ENCODE measurements around the gene UNK. TPM values are rescaled to one million over a fixed set of nuclear protein-coding genes. Genes with fewer than 3 reads are reported as not detected.

Gene UNK
- total and polyA plus RNA-seq, 2 of the 13 experiments (the other 11 are each of a cell fraction or from before 2014, with no cell fraction given): 31.6 to 33.0 TPM

DNA sequence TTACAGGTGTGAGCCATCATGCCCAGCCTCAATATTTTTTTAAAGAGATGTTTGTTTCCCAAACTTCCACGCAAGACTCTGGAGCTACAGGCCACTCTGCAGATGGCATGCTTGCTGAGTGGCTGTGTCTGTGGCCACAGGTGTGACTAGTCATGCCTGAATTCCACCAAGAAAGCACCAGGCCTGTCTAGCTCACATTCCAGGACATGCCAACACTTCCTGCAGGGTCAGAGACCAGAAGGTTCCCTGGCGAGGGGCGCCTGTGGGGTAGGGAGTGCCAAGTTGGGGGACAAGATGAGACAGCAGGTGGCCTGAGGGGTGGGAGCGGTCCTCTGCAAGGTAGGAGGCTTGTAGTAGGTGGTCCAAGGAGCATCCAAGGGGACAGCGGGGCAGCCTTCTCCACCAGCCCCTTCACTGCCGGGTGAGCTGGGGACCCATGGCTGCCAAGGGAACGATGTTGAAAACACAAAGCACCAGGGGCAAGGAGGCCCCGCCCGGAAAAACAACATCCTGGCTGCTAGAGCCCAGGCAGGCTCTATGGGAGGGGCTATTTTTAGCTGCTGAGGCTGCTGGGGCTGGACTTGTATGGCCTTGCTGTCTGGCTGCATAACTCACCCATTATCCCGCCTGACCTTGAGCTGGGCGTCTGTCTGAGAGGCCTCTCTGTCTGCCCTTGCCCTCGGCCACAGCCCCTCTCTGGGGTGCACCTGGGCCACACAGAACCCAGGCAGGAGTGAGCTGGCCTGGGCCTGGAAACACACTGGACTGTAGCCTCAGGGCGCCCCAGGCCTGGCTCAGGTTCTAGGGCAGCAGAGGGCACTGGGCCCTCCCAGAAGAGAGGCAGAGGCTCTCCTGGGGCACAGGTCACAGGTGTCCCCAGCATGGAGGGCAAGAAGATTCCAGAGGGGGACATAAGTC, 88.1 kb downstream of the UNK start (continued):
- TF ChIP-seq, protein P1, sequence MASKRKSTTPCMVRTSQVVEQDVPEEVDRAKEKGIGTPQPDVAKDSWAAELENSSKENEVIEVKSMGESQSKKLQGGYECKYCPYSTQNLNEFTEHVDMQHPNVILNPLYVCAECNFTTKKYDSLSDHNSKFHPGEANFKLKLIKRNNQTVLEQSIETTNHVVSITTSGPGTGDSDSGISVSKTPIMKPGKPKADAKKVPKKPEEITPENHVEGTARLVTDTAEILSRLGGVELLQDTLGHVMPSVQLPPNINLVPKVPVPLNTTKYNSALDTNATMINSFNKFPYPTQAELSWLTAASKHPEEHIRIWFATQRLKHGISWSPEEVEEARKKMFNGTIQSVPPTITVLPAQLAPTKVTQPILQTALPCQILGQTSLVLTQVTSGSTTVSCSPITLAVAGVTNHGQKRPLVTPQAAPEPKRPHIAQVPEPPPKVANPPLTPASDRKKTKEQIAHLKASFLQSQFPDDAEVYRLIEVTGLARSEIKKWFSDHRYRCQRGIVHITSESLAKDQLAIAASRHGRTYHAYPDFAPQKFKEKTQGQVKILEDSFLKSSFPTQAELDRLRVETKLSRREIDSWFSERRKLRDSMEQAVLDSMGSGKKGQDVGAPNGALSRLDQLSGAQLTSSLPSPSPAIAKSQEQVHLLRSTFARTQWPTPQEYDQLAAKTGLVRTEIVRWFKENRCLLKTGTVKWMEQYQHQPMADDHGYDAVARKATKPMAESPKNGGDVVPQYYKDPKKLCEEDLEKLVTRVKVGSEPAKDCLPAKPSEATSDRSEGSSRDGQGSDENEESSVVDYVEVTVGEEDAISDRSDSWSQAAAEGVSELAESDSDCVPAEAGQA (IDR thresholded peaks at IDR 0.05; ENCODE audit: low read depth): peak; percentile 57
- TF ChIP-seq, protein P1 (CRISPR knock-in tag; IDR thresholded peaks at IDR 0.05; ENCODE audit: borderline replicate concordance): no peak
- TF ChIP-seq ZKSCAN5 (CRISPR knock-in tag; IDR thresholded peaks at IDR 0.05) (peak; percentile 38; the same call in 1 of the 2 replicates), ZNF597 (CRISPR knock-in tag; IDR thresholded peaks at IDR 0.05) (no peak), MEIS2 (CRISPR knock-in tag; IDR thresholded peaks at IDR 0.05) (peak; percentile 89; the same call in 1 of the 2 replicates), SOX5 (CRISPR knock-in tag; IDR thresholded peaks at IDR 0.05; ENCODE audit: borderline replicate concordance) (peak; percentile 91), EHMT2 (IDR thresholded peaks at IDR 0.05; ENCODE audit: borderline replicate concordance, low read depth, low read length) (no peak), SSRP1 (CRISPR knock-in tag; IDR thresholded peaks at IDR 0.05) (peak; percentile 43; the same call in 1 of the 2 replicates), ZNF713 (CRISPR knock-in tag; IDR thresholded peaks at IDR 0.05) (peak; percentile 81; the same call in 1 of the 2 replicates), KDM2A (CRISPR knock-in tag; IDR thresholded peaks at IDR 0.05; ENCODE audit: borderline replicate concordance, low read depth) (peak; percentile 91), ZNF30 (CRISPR knock-in tag; IDR thresholded peaks at IDR 0.05) (0 out of 2 replicates have a peak, but pooled peaks have one; percentile 6)
- TF ChIP-seq, protein P2, sequence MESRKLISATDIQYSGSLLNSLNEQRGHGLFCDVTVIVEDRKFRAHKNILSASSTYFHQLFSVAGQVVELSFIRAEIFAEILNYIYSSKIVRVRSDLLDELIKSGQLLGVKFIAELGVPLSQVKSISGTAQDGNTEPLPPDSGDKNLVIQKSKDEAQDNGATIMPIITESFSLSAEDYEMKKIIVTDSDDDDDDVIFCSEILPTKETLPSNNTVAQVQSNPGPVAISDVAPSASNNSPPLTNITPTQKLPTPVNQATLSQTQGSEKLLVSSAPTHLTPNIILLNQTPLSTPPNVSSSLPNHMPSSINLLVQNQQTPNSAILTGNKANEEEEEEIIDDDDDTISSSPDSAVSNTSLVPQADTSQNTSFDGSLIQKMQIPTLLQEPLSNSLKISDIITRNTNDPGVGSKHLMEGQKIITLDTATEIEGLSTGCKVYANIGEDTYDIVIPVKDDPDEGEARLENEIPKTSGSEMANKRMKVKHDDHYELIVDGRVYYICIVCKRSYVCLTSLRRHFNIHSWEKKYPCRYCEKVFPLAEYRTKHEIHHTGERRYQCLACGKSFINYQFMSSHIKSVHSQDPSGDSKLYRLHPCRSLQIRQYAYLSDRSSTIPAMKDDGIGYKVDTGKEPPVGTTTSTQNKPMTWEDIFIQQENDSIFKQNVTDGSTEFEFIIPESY (CRISPR knock-in tag; IDR thresholded peaks at IDR 0.05): peak; percentile 66; the same call in 1 of the 2 replicates
- TF ChIP-seq, protein P3, sequence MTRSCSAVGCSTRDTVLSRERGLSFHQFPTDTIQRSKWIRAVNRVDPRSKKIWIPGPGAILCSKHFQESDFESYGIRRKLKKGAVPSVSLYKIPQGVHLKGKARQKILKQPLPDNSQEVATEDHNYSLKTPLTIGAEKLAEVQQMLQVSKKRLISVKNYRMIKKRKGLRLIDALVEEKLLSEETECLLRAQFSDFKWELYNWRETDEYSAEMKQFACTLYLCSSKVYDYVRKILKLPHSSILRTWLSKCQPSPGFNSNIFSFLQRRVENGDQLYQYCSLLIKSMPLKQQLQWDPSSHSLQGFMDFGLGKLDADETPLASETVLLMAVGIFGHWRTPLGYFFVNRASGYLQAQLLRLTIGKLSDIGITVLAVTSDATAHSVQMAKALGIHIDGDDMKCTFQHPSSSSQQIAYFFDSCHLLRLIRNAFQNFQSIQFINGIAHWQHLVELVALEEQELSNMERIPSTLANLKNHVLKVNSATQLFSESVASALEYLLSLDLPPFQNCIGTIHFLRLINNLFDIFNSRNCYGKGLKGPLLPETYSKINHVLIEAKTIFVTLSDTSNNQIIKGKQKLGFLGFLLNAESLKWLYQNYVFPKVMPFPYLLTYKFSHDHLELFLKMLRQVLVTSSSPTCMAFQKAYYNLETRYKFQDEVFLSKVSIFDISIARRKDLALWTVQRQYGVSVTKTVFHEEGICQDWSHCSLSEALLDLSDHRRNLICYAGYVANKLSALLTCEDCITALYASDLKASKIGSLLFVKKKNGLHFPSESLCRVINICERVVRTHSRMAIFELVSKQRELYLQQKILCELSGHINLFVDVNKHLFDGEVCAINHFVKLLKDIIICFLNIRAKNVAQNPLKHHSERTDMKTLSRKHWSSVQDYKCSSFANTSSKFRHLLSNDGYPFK (CRISPR knock-in tag; IDR thresholded peaks at IDR 0.05; ENCODE audit: borderline replicate concordance): peak; percentile 82; the same call in 1 of the 2 replicates
- TF ChIP-seq, protein P4, sequence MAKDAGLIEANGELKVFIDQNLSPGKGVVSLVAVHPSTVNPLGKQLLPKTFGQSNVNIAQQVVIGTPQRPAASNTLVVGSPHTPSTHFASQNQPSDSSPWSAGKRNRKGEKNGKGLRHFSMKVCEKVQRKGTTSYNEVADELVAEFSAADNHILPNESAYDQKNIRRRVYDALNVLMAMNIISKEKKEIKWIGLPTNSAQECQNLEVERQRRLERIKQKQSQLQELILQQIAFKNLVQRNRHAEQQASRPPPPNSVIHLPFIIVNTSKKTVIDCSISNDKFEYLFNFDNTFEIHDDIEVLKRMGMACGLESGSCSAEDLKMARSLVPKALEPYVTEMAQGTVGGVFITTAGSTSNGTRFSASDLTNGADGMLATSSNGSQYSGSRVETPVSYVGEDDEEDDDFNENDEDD (CRISPR knock-in tag; IDR thresholded peaks at IDR 0.05; ENCODE audit: borderline replicate concordance): peak; percentile 59; the same call in 1 of the 2 replicates

Measured in HepG2 (cell line).